ENCODE measurements around the gene TBC1D22A.

The TBC1D22A gene

DNA sequence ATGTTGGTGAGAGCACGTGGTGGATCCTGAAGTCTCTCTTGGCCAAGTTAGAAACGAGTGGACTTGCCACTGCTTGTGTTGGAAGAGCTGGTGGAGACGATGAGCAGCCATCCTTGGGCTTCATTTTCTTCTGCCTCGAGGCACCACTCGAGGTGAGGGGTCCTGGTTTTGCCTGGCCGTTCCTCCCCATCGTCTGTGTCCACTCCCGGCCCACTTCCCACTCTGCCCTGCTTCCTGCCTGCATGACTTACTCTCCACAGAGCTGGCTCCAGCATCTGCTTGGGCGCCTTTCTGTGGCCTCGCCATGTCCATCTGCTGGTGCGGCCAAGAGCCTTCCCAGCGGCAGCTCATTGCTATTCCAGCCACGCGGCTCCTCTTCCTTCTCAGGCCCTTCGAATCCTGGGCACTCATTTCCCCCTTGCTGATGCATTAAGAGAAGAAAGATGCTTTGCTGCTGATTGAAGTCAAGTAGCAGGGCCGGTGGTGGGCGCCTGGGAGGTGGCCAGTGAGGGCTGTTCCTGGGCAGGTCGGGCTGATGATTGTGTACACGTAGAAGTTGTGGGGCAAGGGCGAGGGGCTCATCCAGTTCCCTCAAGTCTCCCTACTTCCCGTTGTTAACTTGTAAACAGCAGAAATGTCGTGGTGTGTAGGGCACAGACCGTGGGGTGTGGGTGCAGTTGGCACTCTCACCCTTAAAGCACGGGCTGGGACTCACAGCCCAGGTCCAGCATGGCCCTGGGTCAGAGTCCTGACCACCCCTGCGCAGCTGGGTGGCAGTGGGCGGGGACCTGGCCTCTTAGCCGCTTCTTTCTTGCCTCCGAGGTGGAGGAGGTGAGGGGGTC, 292.0 kb downstream of the TBC1D22A start:
- no peak for DNase-seq (ENCODE audit: low read depth in 3 of 3, low spot score in 1 of 3)

DNA sequence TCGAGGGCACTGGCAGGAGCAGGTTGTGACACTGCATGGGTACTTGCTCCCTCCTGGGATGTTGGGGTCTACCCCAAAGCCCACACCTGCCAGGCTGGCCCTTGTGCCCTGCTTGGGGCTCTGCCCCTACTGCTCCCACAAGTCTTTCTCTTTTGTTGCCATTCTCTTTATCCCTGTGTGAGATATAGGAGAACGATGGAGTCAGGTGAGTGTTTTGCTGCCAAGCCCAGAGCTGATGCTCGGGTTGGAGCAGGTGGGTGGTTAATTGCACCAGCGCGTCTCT, 292.6 kb downstream of the TBC1D22A start:
- DNase-seq (ENCODE audit: low read depth in 3 of 3, low spot score in 1 of 3): no peak

DNA sequence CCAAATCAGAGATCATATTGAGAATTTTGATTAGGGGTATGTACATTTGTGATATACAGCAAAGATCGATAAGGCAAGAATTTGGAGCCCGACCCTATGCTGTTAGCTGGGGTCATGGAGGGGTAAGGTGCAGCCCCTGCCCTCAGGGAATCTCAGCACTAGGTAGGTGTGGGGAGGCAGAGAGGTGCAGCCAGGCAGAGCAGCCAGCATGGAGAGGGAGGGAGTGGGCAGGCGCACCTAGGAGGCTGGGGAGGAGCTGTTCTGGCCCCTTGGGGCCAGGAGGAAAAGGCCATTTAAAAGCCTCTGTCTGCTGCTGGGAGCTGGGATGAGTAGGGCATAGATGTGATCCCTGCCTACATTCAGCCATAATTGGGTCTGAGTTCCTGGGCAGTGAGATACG, 293.0 kb downstream of the TBC1D22A start:
- DNase-seq (ENCODE audit: low read depth in 3 of 3, low spot score in 1 of 3): no peak

DNA sequence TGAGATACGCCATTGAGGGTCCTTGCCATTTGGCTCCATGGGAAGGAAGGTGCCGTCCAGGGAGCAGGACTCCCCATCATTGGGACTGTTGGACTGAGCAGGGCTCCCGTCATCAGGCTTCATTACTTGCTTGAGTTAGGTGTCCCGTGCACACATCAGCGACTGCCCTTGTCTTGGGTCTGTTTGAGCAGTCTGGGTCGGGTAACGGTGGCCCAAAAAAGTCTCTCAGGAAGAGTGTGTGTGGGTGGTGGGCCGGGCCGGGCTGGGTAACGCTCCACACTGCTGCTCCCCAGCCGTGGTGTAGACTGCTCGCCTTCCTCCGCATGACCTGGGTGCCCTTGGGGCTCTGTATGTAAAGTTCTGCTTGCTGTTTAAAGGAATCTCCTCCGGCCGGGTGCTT, 293.5 kb downstream of the TBC1D22A start:
- no peak for DNase-seq (ENCODE audit: low read depth in 3 of 3, low spot score in 1 of 3)

DNA sequence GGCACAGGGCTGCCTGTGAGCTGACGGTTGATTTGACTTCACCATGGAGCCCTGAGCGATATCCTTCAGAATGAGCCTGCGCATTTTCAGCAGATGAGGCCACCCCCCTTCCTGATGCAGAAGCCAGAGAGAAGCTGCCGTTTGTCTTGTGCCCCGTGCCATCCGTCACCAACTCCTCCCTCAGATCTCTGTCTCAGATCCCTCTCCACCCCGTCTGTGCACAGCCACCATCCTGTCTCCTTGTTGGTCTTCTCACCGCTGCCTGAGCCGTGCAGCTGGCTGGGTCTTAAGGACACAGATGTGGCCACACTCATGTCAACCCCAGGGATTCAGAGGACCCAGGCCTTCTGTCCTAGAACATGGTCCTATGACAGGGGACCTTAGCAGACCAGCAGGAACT, 293.9 kb downstream of the TBC1D22A start:
- DNase-seq (ENCODE audit: low read depth in 3 of 3, low spot score in 1 of 3): no peak

DNA sequence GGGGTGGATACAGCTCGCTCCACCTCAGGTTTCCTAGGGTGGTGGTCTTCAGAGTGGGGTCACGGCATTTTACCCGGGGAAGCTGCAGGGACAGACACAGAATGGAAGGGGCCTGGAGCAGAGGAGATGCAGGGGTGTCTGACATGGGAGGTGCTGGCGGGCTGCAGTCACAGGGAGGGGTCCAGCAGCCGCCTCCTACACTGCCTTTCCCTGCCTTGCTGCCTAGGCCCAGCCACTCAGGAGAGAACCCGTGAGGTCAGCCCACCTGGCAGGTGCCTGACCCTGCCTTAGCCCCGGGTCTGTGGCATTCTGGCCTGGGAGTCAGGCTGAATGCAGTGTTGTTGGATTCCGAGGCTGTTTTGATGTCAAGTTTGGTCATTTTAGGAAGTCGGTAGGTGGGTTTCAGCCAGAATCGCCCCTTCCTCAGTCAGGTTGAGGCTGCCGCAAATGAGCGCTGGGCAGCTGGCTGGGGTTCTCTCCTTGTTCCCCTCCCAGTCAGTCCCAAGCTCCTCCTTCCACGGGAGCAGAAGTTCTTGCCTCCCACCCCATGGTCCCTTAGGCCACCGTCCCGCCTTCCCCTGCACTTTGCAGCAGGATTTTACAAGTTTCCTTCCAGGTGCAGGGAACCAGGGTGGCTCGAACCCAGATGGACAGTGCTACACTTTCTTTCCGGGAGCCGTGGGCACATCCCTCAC, 294.5 kb downstream of the TBC1D22A start:
- DNase-seq (ENCODE audit: low read depth in 3 of 3, low spot score in 1 of 3): no peak

DNA sequence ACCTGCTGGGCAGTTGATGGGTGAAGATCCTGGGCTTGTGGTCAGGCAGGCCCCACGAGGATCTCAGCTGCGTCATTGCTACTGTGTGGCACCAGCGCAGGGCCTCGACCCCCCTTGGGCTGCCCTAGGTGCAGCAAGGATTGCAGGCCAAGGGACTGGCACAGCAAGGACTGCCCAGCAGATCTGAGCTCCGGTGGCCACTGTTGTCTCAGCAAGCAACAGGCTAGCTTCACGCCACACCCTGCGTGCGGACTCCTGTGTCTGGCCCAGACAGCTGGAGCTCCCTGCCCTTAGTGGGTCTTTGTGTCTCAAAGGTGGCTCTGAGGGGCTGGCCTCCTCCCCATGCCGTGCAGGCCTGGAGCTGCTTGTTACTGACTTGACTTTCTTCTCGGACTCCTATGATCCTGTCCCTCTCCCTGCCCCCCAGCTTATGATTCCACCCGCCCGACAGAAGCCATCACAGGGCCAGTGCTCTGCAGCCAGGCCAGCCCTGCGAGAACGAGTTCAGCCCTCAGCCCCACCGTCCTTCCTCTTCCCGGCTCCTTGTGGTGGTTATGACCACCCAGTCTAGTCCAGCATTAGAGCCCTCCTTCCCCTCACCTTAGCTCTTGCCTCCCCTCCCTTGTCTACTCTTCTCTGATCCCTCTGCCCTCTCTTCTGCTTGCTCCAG, 295.6 kb downstream of the TBC1D22A start:
- DNase-seq (ENCODE audit: low read depth in 3 of 3, low spot score in 1 of 3): no peak

DNA sequence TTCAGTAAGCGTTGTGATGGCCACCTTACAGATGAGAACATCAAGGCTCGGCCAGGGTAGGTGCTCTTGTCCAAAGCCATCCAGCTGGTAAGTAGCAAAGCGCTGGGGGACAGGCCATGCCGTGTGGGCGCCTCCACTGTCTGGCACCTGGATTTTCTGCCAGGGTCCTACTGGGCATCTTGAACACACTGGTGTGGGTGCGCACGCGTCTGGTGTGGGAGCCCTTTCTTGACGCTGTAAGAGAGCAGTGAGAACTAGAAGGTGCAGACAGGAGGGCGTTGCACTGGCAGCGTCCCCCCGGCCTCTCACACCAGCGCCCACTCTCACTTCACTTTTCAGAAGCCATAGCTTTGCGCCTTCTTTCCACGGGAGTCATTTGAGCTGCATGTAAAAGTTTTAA, 296.6 kb downstream of the TBC1D22A start:
- DNase-seq (ENCODE audit: low read depth in 3 of 3, low spot score in 1 of 3): no peak

DNA sequence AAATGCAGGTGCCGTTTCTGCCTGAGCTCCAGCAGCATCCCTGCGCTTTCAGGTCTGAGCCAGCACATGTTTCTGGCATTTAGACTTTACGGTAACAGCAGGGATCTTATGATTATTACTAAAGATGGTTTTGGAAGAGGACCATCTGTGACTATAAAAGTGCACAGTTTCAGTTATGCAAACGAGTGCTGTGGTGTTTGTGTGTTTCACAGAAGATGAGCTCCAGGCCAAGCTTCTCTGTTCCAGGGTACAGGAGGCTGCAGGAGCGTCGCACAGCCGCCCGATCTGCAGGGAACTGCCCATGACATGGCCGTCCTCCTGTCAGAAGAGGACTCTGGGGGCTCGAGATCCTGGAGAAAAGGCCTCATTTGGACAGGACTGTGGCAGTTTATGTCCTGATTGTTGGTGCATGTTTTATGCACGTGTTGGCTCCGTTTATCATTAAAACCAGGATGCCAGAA, 297.3 kb downstream of the TBC1D22A start:
- DNase-seq (ENCODE audit: low read depth in 3 of 3, low spot score in 1 of 3): no peak

DNA sequence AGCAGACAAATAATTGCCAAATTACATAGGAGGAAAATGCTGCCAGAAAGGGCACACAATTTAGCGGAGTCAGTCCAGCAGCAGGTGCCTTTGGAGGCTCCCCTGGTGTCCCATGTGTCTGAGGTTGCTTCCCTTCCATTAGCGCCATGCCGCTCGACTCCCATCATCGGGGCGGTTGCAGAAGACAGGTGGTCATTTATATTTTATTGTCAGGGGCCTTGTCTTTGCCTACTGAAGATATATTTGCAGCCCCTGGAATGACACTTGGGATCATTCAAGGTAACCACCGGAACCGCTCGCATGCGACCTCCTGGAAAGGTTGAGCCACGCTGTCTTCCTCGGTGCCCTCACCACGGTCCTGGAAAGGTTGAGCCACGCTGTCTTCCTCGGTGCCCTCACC, 298.3 kb downstream of the TBC1D22A start:
- no peak for DNase-seq (ENCODE audit: low read depth in 3 of 3, low spot score in 1 of 3)

DNA sequence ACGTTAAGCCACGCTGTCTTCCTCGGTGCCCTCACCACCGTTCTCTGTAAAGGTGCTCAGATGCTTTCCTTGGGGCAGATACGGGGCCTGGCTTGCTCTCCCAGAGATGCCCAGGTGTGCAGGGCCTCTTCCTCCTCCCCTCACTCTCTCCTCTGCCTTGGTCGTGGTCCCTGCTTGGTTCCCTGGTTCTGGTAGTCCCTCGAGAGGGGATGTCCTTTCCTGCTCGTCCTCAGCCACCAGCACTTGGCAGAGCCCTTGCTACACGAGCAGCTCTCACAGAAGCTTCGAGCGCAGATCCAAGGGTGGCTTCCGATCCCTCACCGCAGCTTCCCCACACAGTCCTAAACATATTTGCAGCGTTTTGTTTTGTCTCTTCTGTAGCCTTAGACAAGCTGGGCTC, 298.8 kb downstream of the TBC1D22A start:
- no peak for DNase-seq (ENCODE audit: low read depth in 3 of 3, low spot score in 1 of 3)

DNA sequence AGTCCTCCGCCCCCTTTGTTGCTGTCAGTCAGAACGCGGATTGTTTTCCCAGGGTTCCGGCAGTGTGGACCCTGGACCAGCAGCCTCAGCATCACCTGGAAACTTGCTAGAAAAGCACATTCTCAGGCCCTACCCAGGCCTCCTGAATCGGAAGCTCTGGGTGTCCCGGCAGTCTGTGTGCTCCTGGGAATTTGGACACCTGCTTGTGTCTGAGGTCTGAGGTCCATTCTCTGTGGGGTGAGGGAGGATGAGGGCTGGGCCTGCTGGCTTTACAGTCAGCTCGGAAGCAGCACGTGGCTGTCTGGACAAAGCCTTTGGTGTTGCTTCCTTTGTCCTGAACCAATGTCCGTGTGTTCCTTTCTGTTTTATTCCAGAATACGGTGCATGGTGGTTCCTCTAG, 299.7 kb downstream of the TBC1D22A start:
- DNase-seq (ENCODE audit: low read depth in 3 of 3, low spot score in 1 of 3): no peak

DNA sequence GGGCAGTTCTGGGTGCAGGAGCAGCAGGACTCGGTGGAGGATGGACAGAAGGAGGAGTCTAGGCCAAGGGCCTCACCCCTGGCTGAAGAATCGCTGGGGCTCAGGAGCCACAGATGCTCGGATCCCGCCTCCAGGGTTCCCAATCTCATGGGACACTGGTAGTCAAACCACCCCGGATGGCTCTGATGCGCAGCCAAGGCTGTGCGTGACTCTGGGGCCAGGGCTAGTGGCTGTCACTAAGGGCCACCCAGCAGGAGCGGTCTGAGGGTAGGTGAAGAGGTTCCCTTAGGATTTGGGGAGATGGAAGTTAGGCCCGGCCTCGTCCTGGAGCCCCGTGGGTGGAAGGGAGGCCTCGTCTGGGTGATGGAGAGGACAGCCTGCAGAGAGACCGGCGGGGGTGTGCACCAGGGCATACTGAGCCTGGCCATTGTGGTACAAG, 300.6 kb downstream of the TBC1D22A start:
- DNase-seq (ENCODE audit: low read depth in 3 of 3, low spot score in 1 of 3): no peak

DNA sequence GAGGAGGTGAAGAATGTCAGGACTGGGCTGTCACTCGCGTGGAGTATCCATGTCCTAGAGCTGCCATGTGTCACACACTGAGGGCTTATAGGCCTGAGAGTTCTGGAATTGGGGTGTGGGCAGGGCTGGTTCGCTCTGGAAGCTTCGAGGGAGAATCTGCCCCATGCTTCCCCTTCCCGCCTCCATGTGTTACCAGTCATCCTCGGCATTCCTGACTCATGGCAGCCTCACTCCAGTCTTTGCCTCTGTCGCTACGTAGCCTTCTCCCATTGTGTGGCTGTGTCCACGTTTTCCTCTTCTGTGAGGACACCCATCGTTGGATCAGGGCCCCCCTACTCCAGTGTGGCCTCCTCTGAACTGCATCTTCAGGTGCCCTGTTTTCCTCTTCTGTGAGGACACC, 301.2 kb downstream of the TBC1D22A start:
- no peak for DNase-seq (ENCODE audit: low read depth in 3 of 3, low spot score in 1 of 3)

DNA sequence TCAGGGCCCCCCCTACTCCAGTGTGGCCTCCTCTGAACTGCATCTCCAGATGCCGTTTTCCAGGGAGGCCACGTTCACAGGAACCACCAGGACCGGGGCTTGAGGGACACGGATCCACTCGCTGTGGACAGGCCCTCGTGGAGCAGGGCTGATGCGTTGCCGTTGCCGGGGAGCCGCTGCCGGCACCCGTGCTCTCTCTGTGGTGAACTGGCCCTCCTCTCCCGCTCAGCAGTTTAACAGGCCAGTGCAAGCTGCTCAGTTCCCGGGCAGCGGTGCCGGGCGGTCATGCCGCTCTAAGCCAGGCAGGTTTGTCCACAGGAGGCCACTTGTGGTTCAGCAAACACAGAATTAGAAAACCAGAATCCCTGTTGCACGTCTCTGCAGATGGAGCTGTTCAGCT, 301.6 kb downstream of the TBC1D22A start:
- no peak for DNase-seq (ENCODE audit: low read depth in 3 of 3, low spot score in 1 of 3)

DNA sequence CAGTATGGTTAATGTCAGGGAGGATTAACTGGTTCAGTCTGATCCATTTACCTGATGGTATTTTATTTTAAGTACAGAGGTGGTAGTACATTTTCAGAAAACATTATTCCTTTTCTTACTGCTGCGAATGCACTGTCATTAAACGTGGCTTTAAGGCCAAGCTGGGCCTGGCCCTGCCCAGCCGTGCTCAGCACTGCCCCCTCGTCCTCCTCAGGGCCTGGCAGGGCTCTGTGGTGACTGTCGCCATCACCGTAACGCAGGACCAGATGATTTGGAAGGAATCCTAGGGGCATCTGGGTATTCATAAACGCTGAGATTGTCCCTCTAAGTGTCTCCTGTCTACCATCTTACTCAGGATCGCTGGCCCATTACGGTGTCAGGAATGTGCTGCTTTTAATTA, 302.0 kb downstream of the TBC1D22A start:
- no peak for DNase-seq (ENCODE audit: low read depth in 3 of 3, low spot score in 1 of 3)

DNA sequence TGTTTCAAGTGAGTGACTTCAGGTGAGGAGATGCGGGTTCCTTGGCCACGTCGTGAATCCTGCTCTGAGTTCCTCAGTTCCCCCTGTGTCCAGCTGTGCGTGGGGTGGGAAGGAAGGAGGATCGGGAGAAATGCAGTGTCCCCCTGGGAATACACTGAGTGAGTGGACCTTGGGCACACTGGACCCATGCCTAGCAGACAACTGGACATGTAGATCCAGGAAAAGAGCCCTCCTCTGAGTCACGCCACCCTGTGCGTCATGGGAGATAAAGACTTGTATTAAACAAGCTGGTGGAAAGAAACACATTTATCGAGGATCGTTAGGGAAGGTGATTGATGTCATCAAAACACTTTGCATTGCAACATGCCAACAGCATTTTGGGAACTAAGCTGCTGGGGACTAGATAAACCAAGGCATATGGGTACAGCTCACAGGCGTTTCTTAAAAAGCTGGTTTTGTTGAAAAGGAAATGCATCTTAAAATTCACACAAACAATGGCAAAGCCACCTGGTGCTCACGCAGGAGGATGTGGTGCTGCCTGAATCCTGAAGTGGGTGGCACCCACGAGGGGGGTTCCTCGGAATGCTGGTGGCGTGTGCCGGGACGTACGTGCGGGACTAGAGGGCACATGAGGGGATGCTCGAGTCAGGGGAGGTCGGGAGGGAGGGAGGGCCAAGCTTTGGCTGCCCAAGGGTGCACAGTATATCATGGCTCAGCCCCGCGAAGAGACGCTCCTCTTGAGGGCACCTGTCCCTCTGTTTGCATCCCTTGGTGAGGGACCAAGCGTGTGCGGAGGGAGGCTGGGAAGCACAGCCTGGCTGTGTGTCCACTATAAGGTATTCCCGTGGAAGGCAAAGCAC, 303.5 kb downstream of the TBC1D22A start:
- DNase-seq (ENCODE audit: low read depth in 3 of 3, low spot score in 1 of 3): no peak

DNA sequence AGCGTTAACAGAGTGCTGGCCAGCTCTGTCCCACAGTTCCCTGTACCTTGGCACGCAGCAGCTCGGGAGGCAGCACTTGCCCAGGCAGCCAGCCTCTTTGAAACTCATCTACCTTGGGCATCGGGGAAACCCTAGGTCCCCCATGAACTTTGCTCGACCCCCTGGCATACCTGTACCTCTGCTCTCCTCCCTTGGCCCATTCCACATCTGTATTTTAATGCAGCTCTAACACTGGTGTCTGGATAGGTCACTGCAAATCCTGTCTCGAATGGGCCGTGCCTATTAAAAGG, 304.1 kb downstream of the TBC1D22A start:
- DNase-seq (ENCODE audit: low read depth in 3 of 3, low spot score in 1 of 3): no peak

DNA sequence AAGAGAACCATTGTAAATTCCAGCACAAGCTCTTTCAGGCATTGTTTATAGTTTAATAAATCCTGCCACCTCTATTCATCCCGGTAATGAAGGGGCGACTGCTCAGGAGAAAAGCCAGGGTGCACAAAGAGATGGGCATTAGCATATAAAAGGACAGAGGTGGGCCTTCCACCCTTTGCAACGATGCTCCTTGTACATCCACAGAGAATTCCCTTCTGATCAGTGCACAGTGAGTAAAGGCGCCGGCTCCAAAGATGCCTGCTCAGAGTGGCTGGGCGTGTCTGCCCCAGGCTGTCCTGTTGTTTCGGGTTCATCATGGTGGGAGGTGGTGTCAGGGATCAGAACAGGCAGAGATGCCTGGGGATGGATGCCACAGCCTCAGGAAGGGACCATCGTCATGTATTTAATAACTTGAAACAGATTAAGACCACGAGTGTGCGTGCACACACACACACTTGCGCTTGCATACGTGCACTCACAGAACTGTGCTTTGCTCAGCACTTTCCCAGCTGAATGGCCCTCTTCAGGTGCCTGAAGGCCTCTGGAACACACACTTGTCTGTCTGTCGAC, 305.0 kb downstream of the TBC1D22A start:
- no peak for DNase-seq (ENCODE audit: low read depth in 3 of 3, low spot score in 1 of 3)

DNA sequence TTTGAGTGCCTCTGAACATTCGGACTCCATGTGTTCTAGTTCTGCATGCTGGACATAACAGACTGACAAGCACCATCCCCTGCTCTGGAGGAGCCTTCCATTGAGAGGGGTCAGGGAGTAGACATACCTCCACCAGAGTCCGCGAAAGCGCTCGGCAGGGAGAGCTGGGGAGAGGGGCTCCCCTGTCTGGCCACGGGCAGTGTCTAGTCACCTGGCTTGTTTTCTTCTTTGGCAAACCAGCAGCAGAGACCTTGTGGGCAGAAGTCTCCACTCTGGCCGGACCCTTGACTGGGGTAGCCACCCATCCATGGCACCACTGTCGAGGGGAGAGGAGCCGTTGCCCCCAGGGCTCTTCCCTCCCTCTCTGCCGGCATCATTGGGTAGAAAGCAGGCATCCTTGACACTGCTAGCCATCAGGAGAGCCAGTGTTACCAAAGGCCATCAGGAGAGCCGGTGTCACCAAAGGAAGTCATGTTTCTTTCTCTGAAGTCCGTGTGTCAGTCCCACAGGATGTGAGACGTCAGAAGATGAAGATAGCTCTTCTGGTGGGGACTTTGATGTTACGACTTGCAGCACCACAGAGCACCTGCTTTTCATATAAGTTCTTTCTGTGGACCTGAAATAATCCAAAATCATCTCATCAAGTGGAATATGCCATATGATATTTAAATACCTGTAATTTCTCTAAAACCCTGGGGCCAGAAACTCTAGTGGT, 305.6 kb downstream of the TBC1D22A start:
- DNase-seq (ENCODE audit: low read depth in 3 of 3, low spot score in 1 of 3): no peak

DNA sequence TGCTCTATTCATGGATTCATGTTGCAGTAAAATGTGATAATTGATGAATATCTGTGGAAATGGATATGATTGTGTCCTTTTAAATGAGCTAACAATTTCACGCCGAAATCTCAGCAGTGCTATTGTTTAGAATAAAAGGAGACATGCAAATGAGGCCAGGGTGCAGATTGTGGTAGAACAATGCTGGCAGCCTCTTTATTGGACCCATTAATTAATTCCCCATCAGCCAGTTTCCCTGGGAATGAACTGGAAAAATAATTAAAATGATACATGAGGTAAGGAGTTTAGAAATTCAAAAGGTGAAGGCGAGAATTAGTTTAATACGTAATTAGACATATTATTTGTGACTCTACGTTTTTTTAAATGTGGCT, 306.2 kb downstream of the TBC1D22A start:
- DNase-seq (ENCODE audit: low read depth in 3 of 3, low spot score in 1 of 3): no peak
